SK-N-SH (cell line): ENCODE results near the gene ARMC9. TPM values are rescaled to one million over a fixed set of nuclear protein-coding genes. Genes with fewer than 3 reads are reported as not detected.

Experiments
- CTCF ChIA-PET: fragments of 300-600, 350-600 bp; formaldehyde crosslinking; extraction: SDS; loops from one replicate; lab custom pipeline; 2021; lab: Yijun Ruan, JAX
- POLR2A ChIA-PET: fragments of 350-600 bp; sonication (Branson Sonifier 250); formaldehyde crosslinking; extraction: SDS; loops from one replicate; lab custom pipeline; 2020; ENCODE audit warnings: antibody characterized with exemption, inconsistent platforms; lab: Yijun Ruan, JAX
- DNase-seq: peaks from one replicate; pipeline ENCODE4 v3.0.0; 2012
- H2AFZ ChIP-seq: fragments of 200-600 bp; sonication (generic); 2 replicates; pipeline ENCODE4 v1.8.1; 2016; ENCODE audit warnings: antibody characterized with exemption, mild to moderate bottlenecking, low read depth
- H3F3A ChIP-seq: fragments of 200-600 bp; sonication (generic); replicated peaks from 2 replicates; pipeline ENCODE3; 2016; ENCODE audit warnings: antibody characterized with exemption, mild to moderate bottlenecking; ENCODE audit not compliant: insufficient read depth
- H3K27ac ChIP-seq, 2 experiments: fragments of 200-500 bp in 1 of 2; fragments of 200-600 bp in 1 of 2; sonication (Bioruptor generic) in 1 of 2; sonication (generic), shearing (Covaris generic) in 1 of 2; 2 replicates each; pipeline versions ENCODE4 v1.5.1 to v1.6.1; 2014 to 2016; ENCODE audit warnings: low read depth in 2 of 2, inconsistent platforms in 1 of 2, low read length in 1 of 2, mild to moderate bottlenecking in 1 of 2, mixed read lengths in 1 of 2
- H3K27me3 ChIP-seq: fragments of 200-600 bp; sonication (generic), shearing (Covaris generic); 2 replicates; pipeline ENCODE4 v1.6.1; 2016; ENCODE audit warnings: mixed run types; ENCODE audit not compliant: insufficient read depth
- H3K36me3 ChIP-seq, 2 experiments: fragments of 200-500 bp in 1 of 2; fragments of 200-600 bp in 1 of 2; sonication (Bioruptor generic) in 1 of 2; sonication (generic) in 1 of 2; replicated peaks in 1 of 2; 2 replicates each; pipeline versions ENCODE3 to v1.5.1; 2014 to 2016; ENCODE audit warnings: low read length in 1 of 2, mild to moderate bottlenecking in 1 of 2; ENCODE audit not compliant: insufficient read depth in 2 of 2, control insufficient read depth in 1 of 2
- H3K4me1 ChIP-seq, 2 experiments: fragments of 200-500 bp in 1 of 2; fragments of 200-600 bp in 1 of 2; sonication (Bioruptor generic) in 1 of 2; sonication (generic), shearing (Covaris generic) in 1 of 2; 2 replicates each; pipeline versions ENCODE4 v1.5.1 to v1.6.1; 2014 to 2016; ENCODE audit warnings: low read depth in 1 of 2, low read length in 1 of 2, mixed run types in 1 of 2; ENCODE audit not compliant: insufficient read depth in 2 of 2, control insufficient read depth in 1 of 2
- H3K4me2 ChIP-seq: fragments of 200-600 bp; sonication (generic), shearing (Covaris generic); 2 replicates; pipeline ENCODE4 v1.6.1; 2017; ENCODE audit warnings: mixed run types
- H3K4me3 ChIP-seq, 2 experiments: fragments of 200-500 bp in 1 of 2; fragments of 200-600 bp in 1 of 2; sonication (Bioruptor generic) in 1 of 2; sonication (generic), shearing (Covaris generic) in 1 of 2; 2 replicates each; pipeline versions ENCODE4 v1.5.1 to v1.8.1; 2014 to 2016; ENCODE audit warnings: low read depth in 2 of 2, inconsistent platforms in 1 of 2, low read length in 1 of 2, mild to moderate bottlenecking in 1 of 2, mixed read lengths in 1 of 2, moderate library complexity in 1 of 2
- H3K79me2 ChIP-seq: fragments of 200-600 bp; sonication (generic); 2 replicates; pipeline ENCODE4 v1.8.1; 2017; ENCODE audit warnings: mild to moderate bottlenecking; ENCODE audit not compliant: insufficient read depth
- H3K9ac ChIP-seq: fragments of 200-600 bp; sonication (generic); 2 replicates; pipeline ENCODE4 v1.6.1; 2017; ENCODE audit warnings: mixed run types
- H3K9me2 ChIP-seq: fragments of 200-600 bp; sonication (generic); 2 replicates; pipeline ENCODE4 v1.6.1; 2017; ENCODE audit warnings: mixed run types
- H3K9me3 ChIP-seq: fragments of 200-600 bp; sonication (generic); 2 replicates; pipeline ENCODE4 v1.6.1; 2017; ENCODE audit warnings: mixed run types, mild to moderate bottlenecking, moderate library complexity
- H4K20me1 ChIP-seq: fragments of 200-600 bp; sonication (generic); 2 replicates; pipeline ENCODE4 v1.6.1; 2017; ENCODE audit warnings: mild to moderate bottlenecking, mixed run types; ENCODE audit not compliant: insufficient read depth
- CHD2 ChIP-seq: fragments of 150-350 bp; IDR thresholded peaks from 2 replicates; pipeline ENCODE4 v1.6.1; 2018; ENCODE audit warnings: low read length; ENCODE audit not compliant: partially characterized antibody
- ELF1 ChIP-seq: IDR thresholded peaks from 2 replicates; pipeline ENCODE4 v1.4.0; 2012
- EP300 ChIP-seq, 2 experiments: IDR thresholded peaks; 2 replicates each; pipeline versions ENCODE4 v1.4.0 to v1.6.1; 2012; ENCODE audit warnings: borderline replicate concordance in 1 of 2, low read depth in 1 of 2, low read length in 1 of 2
- GABPA ChIP-seq: IDR thresholded peaks from 2 replicates; pipeline ENCODE4 v1.4.0; 2012; ENCODE audit warnings: low read depth, mild to moderate bottlenecking
- GATA2 ChIP-seq: sonication (generic); formaldehyde crosslinking; IDR thresholded peaks from 2 replicates; pipeline ENCODE4 v1.5.0; 2020; ENCODE audit warnings: mild to moderate bottlenecking, missing genetic modification reagents
- JUND ChIP-seq: IDR thresholded peaks from 2 replicates; pipeline ENCODE4 v1.4.0; 2012
- MEF2A ChIP-seq: IDR thresholded peaks from 2 replicates; pipeline ENCODE4 v1.4.0; 2012; ENCODE audit warnings: low read depth, borderline replicate concordance
- NRF1 ChIP-seq: IDR thresholded peaks from 2 replicates; pipeline ENCODE4 v1.6.1; 2012; ENCODE audit warnings: low read depth, mild to moderate bottlenecking, low read length
- RFX5 ChIP-seq: IDR thresholded peaks from 2 replicates; pipeline ENCODE4 v1.6.1; 2012; ENCODE audit warnings: mild to moderate bottlenecking, improper control_type of control experiment, low read length
- SIN3A ChIP-seq: IDR thresholded peaks from 2 replicates; pipeline ENCODE4 v1.6.1; 2012; ENCODE audit warnings: low read depth, mild to moderate bottlenecking, low read length, moderate library complexity, borderline replicate concordance
- TAF1 ChIP-seq: IDR thresholded peaks from 2 replicates; pipeline ENCODE4 v1.6.1; 2012; ENCODE audit warnings: low read depth, mild to moderate bottlenecking, low read length, moderate library complexity, borderline replicate concordance
- TCF12 ChIP-seq: IDR thresholded peaks from 2 replicates; pipeline ENCODE4 v1.4.0; 2012
- TEAD4 ChIP-seq: IDR thresholded peaks from 2 replicates; pipeline ENCODE4 v1.4.0; 2012; ENCODE audit warnings: mild to moderate bottlenecking, borderline replicate concordance; ENCODE audit not compliant: insufficient read depth
- WGBS: methylation state at CpG from one replicate; pipeline ENCODE4 v1.1.6; 2017; ENCODE audit warnings: low lambda C conversion rate; 5-methylcytosine and 5-hydroxymethylcytosine counted together
- polyA plus RNA-seq, 3 experiments: library from polyadenylated mRNA; depleted of rRNA; stranded (reverse); fragments of >200 nt; gene quantifications; 2 replicates each; pipeline ENCODE4 v1.2.3, GENCODE V29; 2012
- TF ChIP-seq, protein P1 (sequence below): fragments of 150-350 bp; IDR thresholded peaks from 2 replicates; pipeline ENCODE4 v1.6.1; 2016; ENCODE audit warnings: mild to moderate bottlenecking, low read depth, low read length
- TF ChIP-seq, protein P2 (sequence below): fragments of 150-350 bp; IDR thresholded peaks from 2 replicates; pipeline ENCODE4 v1.6.1; 2017; ENCODE audit warnings: antibody characterized with exemption, low read length, low read depth, borderline replicate concordance
- TF ChIP-seq, protein P3 (sequence below): IDR thresholded peaks from 2 replicates; pipeline ENCODE4 v1.4.0; 2012; ENCODE audit warnings: low read depth
- TF ChIP-seq, protein P4 (sequence below): fragments of 200-600 bp; sonication (generic); IDR thresholded peaks from 2 replicates; pipeline ENCODE4 v1.6.1; 2017; ENCODE audit warnings: antibody characterized with exemption, mild to moderate bottlenecking, moderate library complexity
- TF ChIP-seq, protein P5 (sequence below): IDR thresholded peaks from 2 replicates; pipeline ENCODE4 v1.6.1; 2012; ENCODE audit warnings: mild to moderate bottlenecking, low read depth, low read length, moderate library complexity

The ARMC9 gene
- polyA plus RNA-seq, 1 of the 3 experiments (the other 2 are of a cell fraction) = 25.3 TPM

DNA sequence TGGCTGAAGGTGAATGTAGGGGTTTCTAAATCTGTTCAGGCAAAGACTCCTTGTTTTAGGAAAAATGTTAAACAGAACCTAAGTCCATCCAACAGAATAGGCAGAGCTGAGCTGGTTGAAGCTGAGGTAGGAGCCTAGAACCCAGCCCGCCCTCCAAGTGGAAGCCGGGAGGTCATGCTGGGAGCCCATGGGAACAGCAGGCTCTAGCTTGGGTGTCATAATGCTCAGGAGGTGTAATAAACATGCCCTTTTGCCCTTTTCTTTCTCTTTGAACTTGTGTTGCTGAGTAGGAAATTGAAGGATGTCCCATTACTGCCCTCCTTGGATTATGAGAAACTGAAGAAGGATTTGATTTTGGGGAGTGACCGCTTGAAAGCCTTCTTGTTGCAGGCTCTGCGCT, 60.3 kb downstream of the ARMC9 start:
- POLR2A ChIA-PET = no interaction called here
- H3K36me3 ChIP-seq = peaks cover 25 to 43% of the 10 kb centered on the region in 2 experiments
- H3F3A ChIP-seq = no peaks in the 10 kb centered on the region
- no peak for DNase-seq
- no peaks in the 10 kb centered on the region for H3K9me3 ChIP-seq
- TF ChIP-seq TAF1 (no peak), TEAD4 (no peak), ELF1 (no peak), TCF12 (no peak), EP300 (IDR thresholded peaks at IDR 0.05; ENCODE audit: borderline replicate concordance in 1 of 2, low read depth in 1 of 2, low read length in 1 of 2) (no peak), NRF1 (no peak)
- TF ChIP-seq, protein P1, sequence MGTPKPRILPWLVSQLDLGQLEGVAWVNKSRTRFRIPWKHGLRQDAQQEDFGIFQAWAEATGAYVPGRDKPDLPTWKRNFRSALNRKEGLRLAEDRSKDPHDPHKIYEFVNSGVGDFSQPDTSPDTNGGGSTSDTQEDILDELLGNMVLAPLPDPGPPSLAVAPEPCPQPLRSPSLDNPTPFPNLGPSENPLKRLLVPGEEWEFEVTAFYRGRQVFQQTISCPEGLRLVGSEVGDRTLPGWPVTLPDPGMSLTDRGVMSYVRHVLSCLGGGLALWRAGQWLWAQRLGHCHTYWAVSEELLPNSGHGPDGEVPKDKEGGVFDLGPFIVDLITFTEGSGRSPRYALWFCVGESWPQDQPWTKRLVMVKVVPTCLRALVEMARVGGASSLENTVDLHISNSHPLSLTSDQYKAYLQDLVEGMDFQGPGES = no peak
- TF ChIP-seq, protein P2, sequence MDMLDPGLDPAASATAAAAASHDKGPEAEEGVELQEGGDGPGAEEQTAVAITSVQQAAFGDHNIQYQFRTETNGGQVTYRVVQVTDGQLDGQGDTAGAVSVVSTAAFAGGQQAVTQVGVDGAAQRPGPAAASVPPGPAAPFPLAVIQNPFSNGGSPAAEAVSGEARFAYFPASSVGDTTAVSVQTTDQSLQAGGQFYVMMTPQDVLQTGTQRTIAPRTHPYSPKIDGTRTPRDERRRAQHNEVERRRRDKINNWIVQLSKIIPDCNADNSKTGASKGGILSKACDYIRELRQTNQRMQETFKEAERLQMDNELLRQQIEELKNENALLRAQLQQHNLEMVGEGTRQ = no peak
- H3K79me2 ChIP-seq = no peaks in the 10 kb centered on the region
- no peak overlapping the region for H3K4me2 ChIP-seq
- no peak overlapping the region for H3K27ac ChIP-seq
- H3K9me2 ChIP-seq = no peaks in the 10 kb centered on the region
- 87% methylated on average over 4 of the region's 4 CpGs for whole genome bisulfite sequencing
- H3K4me1 ChIP-seq = no peaks in the 10 kb centered on the region
- no peaks in the 10 kb centered on the region for H4K20me1 ChIP-seq
- no peak overlapping the region for H2AFZ ChIP-seq
- no peaks in the 10 kb centered on the region for H3K27me3 ChIP-seq
- H3K9ac ChIP-seq = no peak overlapping the region
- no peak overlapping the region for H3K4me3 ChIP-seq
- CTCF ChIA-PET = no interaction called here

DNA sequence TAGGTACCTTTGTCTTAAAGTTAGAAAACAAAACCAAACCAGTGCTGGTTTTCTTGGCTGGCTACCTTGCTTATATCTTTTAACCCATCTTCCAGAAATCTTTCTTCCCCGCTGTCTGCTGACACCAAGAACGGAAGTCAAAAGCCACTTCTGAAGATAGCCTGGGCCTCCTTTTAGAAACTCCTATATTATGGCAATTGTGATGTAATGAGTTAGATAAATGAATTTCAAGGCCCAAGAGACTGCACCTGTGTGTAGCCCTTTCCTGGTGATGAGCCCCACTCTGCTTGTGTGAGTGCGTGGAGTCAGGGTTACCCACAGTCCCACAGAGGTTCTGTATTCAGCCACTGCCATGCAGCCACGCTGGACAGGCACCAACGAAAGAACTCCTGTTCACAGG, 60.7 kb downstream of the ARMC9 start:
- WGBS = 100% methylated on average over 5 of the region's 5 CpGs
- H3K4me3 ChIP-seq = no peak overlapping the region
- TF ChIP-seq, protein P3, sequence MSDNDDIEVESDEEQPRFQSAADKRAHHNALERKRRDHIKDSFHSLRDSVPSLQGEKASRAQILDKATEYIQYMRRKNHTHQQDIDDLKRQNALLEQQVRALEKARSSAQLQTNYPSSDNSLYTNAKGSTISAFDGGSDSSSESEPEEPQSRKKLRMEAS = no peak
- no peak for TF ChIP-seq MEF2A
- no peak for TF ChIP-seq CHD2
- TF ChIP-seq SIN3A = no peak
- no peak for TF ChIP-seq NRF1
- no peak for TF ChIP-seq TCF12
- TF ChIP-seq, protein P4, sequence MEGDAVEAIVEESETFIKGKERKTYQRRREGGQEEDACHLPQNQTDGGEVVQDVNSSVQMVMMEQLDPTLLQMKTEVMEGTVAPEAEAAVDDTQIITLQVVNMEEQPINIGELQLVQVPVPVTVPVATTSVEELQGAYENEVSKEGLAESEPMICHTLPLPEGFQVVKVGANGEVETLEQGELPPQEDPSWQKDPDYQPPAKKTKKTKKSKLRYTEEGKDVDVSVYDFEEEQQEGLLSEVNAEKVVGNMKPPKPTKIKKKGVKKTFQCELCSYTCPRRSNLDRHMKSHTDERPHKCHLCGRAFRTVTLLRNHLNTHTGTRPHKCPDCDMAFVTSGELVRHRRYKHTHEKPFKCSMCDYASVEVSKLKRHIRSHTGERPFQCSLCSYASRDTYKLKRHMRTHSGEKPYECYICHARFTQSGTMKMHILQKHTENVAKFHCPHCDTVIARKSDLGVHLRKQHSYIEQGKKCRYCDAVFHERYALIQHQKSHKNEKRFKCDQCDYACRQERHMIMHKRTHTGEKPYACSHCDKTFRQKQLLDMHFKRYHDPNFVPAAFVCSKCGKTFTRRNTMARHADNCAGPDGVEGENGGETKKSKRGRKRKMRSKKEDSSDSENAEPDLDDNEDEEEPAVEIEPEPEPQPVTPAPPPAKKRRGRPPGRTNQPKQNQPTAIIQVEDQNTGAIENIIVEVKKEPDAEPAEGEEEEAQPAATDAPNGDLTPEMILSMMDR = no peak
- no peak for TF ChIP-seq GABPA
- no peak for TF ChIP-seq RFX5
- TF ChIP-seq GATA2 (CRISPR knock-in tag) = no peak
- TF ChIP-seq JUND = no peak
- TF ChIP-seq, protein P5, sequence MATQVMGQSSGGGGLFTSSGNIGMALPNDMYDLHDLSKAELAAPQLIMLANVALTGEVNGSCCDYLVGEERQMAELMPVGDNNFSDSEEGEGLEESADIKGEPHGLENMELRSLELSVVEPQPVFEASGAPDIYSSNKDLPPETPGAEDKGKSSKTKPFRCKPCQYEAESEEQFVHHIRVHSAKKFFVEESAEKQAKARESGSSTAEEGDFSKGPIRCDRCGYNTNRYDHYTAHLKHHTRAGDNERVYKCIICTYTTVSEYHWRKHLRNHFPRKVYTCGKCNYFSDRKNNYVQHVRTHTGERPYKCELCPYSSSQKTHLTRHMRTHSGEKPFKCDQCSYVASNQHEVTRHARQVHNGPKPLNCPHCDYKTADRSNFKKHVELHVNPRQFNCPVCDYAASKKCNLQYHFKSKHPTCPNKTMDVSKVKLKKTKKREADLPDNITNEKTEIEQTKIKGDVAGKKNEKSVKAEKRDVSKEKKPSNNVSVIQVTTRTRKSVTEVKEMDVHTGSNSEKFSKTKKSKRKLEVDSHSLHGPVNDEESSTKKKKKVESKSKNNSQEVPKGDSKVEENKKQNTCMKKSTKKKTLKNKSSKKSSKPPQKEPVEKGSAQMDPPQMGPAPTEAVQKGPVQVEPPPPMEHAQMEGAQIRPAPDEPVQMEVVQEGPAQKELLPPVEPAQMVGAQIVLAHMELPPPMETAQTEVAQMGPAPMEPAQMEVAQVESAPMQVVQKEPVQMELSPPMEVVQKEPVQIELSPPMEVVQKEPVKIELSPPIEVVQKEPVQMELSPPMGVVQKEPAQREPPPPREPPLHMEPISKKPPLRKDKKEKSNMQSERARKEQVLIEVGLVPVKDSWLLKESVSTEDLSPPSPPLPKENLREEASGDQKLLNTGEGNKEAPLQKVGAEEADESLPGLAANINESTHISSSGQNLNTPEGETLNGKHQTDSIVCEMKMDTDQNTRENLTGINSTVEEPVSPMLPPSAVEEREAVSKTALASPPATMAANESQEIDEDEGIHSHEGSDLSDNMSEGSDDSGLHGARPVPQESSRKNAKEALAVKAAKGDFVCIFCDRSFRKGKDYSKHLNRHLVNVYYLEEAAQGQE = no peak
- H3K9ac ChIP-seq = no peak overlapping the region
- POLR2A ChIA-PET = no interaction called here
- no peak overlapping the region for H2AFZ ChIP-seq
- H3K4me1 ChIP-seq = no peaks in the 10 kb centered on the region
- DNase-seq = no peak
- H3K4me2 ChIP-seq = no peak overlapping the region
- H3K79me2 ChIP-seq = no peaks in the 10 kb centered on the region
- peaks cover 25 to 45% of the 10 kb centered on the region in 2 experiments for H3K36me3 ChIP-seq
- no peak overlapping the region for H3K27ac ChIP-seq
- CTCF ChIA-PET = no interaction called here
- H3K9me3 ChIP-seq = no peaks in the 10 kb centered on the region
- H3K9me2 ChIP-seq = no peaks in the 10 kb centered on the region
- H3F3A ChIP-seq = no peaks in the 10 kb centered on the region
- H3K27me3 ChIP-seq = no peaks in the 10 kb centered on the region
- no peaks in the 10 kb centered on the region for H4K20me1 ChIP-seq
